ENCODE data around the gene USF1.

The USF1 gene

GRCh38 chr1:161079436-161080110 lies 33.8 kb upstream of the USF1 start:
- no peak overlapping the region for H3K27ac ChIP-seq (ENCODE audit: insufficient read depth, low read depth, low read length, poor library complexity, severe bottlenecking)
- peaks cover 7% of the 10 kb centered on the region for H3K4me1 ChIP-seq (ENCODE audit: control insufficient read depth, insufficient read depth, low read length)
- no peaks in the 10 kb centered on the region for H3K27me3 ChIP-seq (ENCODE audit: control insufficient read depth, insufficient read depth, low read length, poor library complexity, severe bottlenecking)
- H3K4me3 ChIP-seq (ENCODE audit: insufficient read depth, low read depth, low read length) = no peak overlapping the region
- H3K36me3 ChIP-seq (ENCODE audit: control insufficient read depth, insufficient read depth, low read length) = no peaks in the 10 kb centered on the region
- no peaks in the 10 kb centered on the region for H3K9me3 ChIP-seq (ENCODE audit: control insufficient read depth, low read length)
- 92 to 93% methylated on average over 41 of the region's 41 CpGs for WGBS, 2 experiments

DNA sequence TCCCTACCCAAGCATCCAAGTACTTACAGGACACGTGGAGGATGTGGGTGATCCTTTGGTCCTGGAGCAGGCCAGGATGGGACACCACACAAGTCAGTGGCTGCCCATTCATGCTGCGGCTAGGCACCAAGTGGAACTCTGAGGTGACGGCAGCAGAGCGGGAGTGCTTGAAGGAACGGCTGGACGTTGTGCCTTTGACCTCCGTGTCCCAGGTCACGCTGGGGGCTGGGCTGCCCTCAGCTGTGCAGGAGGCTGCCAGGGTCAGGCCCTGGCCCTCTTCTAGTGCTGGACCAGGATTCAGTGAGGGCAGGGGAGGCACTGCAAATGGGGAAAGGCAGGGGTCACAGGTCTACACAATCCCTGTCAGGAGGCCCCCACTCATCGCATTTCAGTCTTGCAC lies 31.6 kb upstream of the USF1 start:
- H3K9me3 ChIP-seq (ENCODE audit: control insufficient read depth, low read length) = no peaks in the 10 kb centered on the region
- 88 to 91% methylated on average over 9 of the region's 9 CpGs for WGBS, 2 experiments
- H3K27ac ChIP-seq (ENCODE audit: insufficient read depth, low read depth, low read length, poor library complexity, severe bottlenecking) = no peak overlapping the region

GRCh38 chr1:161076410-161076809 lies 30.6 kb upstream of the USF1 start:
- H3K4me3 ChIP-seq (ENCODE audit: insufficient read depth, low read depth, low read length) = no peak overlapping the region
- H3K4me1 ChIP-seq (ENCODE audit: control insufficient read depth, insufficient read depth, low read length) = no peaks in the 10 kb centered on the region
- no peaks in the 10 kb centered on the region for H3K36me3 ChIP-seq (ENCODE audit: control insufficient read depth, insufficient read depth, low read length)
- no peaks in the 10 kb centered on the region for H3K9me3 ChIP-seq (ENCODE audit: control insufficient read depth, low read length)
- H3K27ac ChIP-seq (ENCODE audit: insufficient read depth, low read depth, low read length, poor library complexity, severe bottlenecking) = no peak overlapping the region
- H3K27me3 ChIP-seq (ENCODE audit: control insufficient read depth, insufficient read depth, low read length, poor library complexity, severe bottlenecking) = no peaks in the 10 kb centered on the region

More for the DNA sequence above, 31.6 kb upstream of the USF1 start:
- no peak overlapping the region for H3K4me3 ChIP-seq (ENCODE audit: insufficient read depth, low read depth, low read length)
- no peaks in the 10 kb centered on the region for H3K27me3 ChIP-seq (ENCODE audit: control insufficient read depth, insufficient read depth, low read length, poor library complexity, severe bottlenecking)
- no peaks in the 10 kb centered on the region for H3K36me3 ChIP-seq (ENCODE audit: control insufficient read depth, insufficient read depth, low read length)
- H3K4me1 ChIP-seq (ENCODE audit: control insufficient read depth, insufficient read depth, low read length) = no peaks in the 10 kb centered on the region

DNA sequence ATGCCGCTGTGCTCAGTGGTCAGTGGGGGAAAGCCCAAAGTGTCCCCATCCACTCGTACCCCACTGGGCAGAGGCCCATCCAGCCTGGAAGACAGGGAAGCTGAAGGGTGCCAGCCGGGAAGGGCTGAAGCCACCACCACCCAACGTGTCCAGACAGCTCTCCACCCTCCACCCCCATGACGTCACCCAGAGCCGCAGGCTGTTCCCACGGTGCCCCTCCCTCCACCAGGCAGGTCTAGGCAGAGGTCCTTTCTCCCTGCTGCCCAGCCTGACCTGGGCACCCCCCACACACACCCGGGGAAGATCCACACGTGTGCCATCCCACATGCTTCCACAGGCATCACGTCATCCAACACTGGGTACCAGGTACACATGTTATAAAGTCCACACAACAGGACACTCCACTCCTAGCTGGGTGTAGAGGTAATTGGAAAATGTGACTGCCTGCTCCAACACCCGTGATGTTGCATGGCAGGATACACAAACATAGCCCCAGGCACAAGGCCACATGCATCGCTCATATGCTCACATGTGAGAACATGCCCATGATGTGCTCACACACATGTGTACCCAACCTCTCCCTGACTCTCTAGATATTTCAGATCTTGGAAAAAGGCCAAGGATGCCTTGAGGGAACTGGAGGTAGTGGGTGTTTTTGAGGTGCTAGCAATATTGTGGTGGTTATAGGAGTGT lies 29.0 kb upstream of the USF1 start:
- no peak overlapping the region for H3K27ac ChIP-seq (ENCODE audit: insufficient read depth, low read depth, low read length, poor library complexity, severe bottlenecking)
- 91% methylated on average over 12 of the region's 12 CpGs for whole genome bisulfite sequencing, 2 experiments
- H3K36me3 ChIP-seq (ENCODE audit: control insufficient read depth, insufficient read depth, low read length) = no peaks in the 10 kb centered on the region
- no peak overlapping the region for H3K4me3 ChIP-seq (ENCODE audit: insufficient read depth, low read depth, low read length)
- no peaks in the 10 kb centered on the region for H3K4me1 ChIP-seq (ENCODE audit: control insufficient read depth, insufficient read depth, low read length)
- H3K9me3 ChIP-seq (ENCODE audit: control insufficient read depth, low read length) = no peaks in the 10 kb centered on the region
- H3K27me3 ChIP-seq (ENCODE audit: control insufficient read depth, insufficient read depth, low read length, poor library complexity, severe bottlenecking) = no peaks in the 10 kb centered on the region

DNA sequence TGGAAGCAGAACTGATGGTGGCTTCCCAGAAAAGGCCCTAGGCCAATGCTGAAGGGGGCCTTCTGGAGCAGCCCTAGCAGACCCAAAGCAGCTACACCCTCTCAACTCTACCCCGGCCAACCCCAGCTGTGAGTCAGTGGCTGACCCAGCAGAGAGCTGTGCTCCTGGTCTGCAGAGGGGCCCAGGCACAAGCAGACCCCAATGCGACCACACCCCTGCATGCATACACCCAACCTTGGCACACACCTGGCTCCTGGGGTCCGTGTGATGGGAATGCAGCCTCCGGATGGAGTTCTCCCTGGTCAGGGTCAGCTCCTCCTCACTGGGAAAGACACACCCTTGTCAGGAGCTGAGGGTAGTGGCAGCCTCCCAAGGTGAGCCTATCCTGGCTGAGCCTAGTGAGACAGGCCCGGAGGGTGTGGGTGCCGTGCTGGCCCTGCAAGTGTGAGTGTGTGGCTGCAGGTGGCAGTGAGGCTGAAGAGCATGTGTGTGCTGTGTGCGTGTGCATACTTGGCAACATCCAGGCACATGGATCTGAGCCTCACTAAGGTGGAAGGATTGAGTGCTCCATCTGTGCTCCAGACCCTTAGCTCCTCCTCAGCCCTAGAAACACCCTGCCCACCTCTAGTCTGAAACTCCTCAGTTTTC lies 27.8 kb upstream of the USF1 start:
- no peaks in the 10 kb centered on the region for H3K4me1 ChIP-seq (ENCODE audit: control insufficient read depth, insufficient read depth, low read length)
- H3K27ac ChIP-seq (ENCODE audit: insufficient read depth, low read depth, low read length, poor library complexity, severe bottlenecking) = no peak overlapping the region
- no peaks in the 10 kb centered on the region for H3K36me3 ChIP-seq (ENCODE audit: control insufficient read depth, insufficient read depth, low read length)
- H3K9me3 ChIP-seq (ENCODE audit: control insufficient read depth, low read length) = no peaks in the 10 kb centered on the region
- no peaks in the 10 kb centered on the region for H3K27me3 ChIP-seq (ENCODE audit: control insufficient read depth, insufficient read depth, low read length, poor library complexity, severe bottlenecking)
- WGBS, 2 experiments = 80 to 81% methylated on average over 7 of the region's 7 CpGs
- no peak overlapping the region for H3K4me3 ChIP-seq (ENCODE audit: insufficient read depth, low read depth, low read length)

DNA sequence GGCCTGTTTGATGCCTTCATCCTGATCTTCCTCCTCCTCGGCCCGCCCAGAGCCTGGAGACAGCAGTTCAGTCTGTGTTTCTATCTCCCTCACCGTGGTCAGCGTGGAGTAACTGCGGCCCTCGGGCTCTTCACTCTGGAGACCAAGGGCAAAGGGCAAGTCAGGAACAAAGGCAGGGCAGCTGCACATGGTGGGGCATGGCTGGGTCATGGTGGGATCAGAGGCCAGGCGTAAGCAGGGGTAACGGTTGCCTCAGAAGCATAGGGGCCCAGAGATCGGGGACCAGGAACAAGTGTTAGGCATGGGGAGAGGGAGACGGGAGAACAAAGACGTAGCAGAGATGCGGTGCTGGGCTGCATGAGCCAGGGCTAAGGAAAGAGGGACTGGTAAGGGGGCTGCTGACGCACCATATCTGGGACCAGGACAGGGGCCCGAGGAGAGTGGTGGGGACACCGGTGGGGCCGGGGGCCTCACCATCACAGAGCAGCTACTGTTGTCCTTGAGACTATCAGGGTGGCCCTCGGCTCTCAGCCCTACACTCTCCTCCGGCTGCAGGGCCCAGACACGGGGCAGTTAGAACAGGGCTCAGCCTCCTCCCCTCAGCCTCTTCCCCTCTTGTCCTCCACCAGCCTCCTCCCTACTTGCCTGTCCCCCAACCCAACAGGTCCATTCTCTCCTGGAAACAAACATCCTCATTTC lies 27.1 kb upstream of the USF1 start:
- H3K27ac ChIP-seq (ENCODE audit: insufficient read depth, low read depth, low read length, poor library complexity, severe bottlenecking) = no peak overlapping the region
- H3K4me1 ChIP-seq (ENCODE audit: control insufficient read depth, insufficient read depth, low read length) = no peaks in the 10 kb centered on the region
- 89 to 91% methylated on average over 19 of the region's 19 CpGs for WGBS, 2 experiments
- no peaks in the 10 kb centered on the region for H3K9me3 ChIP-seq (ENCODE audit: control insufficient read depth, low read length)
- H3K36me3 ChIP-seq (ENCODE audit: control insufficient read depth, insufficient read depth, low read length) = no peaks in the 10 kb centered on the region
- no peaks in the 10 kb centered on the region for H3K27me3 ChIP-seq (ENCODE audit: control insufficient read depth, insufficient read depth, low read length, poor library complexity, severe bottlenecking)
- H3K4me3 ChIP-seq (ENCODE audit: insufficient read depth, low read depth, low read length) = no peak overlapping the region

DNA sequence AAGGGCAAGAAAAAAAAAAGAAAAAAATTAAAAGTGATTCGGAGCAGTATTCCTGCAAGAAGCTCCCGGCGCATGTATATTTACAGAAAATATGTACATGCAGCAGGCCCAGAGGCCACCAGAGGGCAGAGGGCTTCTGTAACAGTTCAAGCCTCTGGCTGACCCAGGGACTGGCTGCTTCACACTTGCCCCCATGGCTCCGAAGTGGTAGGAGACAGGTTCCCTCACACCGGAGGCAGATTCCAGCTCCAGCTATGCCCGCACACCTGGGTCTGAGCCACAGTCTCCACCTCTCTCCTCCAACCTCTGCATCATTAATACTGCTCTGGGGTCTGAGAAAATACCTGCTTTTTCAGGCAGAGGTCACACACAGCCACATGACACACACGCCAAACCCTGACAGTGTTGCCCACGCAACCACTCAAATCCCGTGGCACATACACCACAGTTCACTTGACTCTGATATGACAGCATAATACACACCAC lies 26.2 kb upstream of the USF1 start:
- no peaks in the 10 kb centered on the region for H3K4me1 ChIP-seq (ENCODE audit: control insufficient read depth, insufficient read depth, low read length)
- H3K9me3 ChIP-seq (ENCODE audit: control insufficient read depth, low read length) = no peaks in the 10 kb centered on the region
- WGBS, 2 experiments = 77 to 81% methylated on average over 9 of the region's 9 CpGs
- no peaks in the 10 kb centered on the region for H3K36me3 ChIP-seq (ENCODE audit: control insufficient read depth, insufficient read depth, low read length)
- H3K27me3 ChIP-seq (ENCODE audit: control insufficient read depth, insufficient read depth, low read length, poor library complexity, severe bottlenecking) = no peaks in the 10 kb centered on the region
- no peak overlapping the region for H3K4me3 ChIP-seq (ENCODE audit: insufficient read depth, low read depth, low read length)
- H3K27ac ChIP-seq (ENCODE audit: insufficient read depth, low read depth, low read length, poor library complexity, severe bottlenecking) = no peak overlapping the region

GRCh38 chr1:161070761-161071160 lies 25.0 kb upstream of the USF1 start:
- WGBS, 2 experiments = 91 to 96% methylated on average over 4 of the region's 4 CpGs
- Histone ChIP-seq H3K4me1 (ENCODE audit: control insufficient read depth, insufficient read depth, low read length) (no peaks in the 10 kb centered on the region), H3K9me3 (ENCODE audit: control insufficient read depth, low read length) (no peaks in the 10 kb centered on the region), H3K36me3 (ENCODE audit: control insufficient read depth, insufficient read depth, low read length) (no peaks in the 10 kb centered on the region), H3K27ac (ENCODE audit: insufficient read depth, low read depth, low read length, poor library complexity, severe bottlenecking) (no peak overlapping the region), H3K27me3 (ENCODE audit: control insufficient read depth, insufficient read depth, low read length, poor library complexity, severe bottlenecking) (no peaks in the 10 kb centered on the region), H3K4me3 (ENCODE audit: insufficient read depth, low read depth, low read length) (no peak overlapping the region)

DNA sequence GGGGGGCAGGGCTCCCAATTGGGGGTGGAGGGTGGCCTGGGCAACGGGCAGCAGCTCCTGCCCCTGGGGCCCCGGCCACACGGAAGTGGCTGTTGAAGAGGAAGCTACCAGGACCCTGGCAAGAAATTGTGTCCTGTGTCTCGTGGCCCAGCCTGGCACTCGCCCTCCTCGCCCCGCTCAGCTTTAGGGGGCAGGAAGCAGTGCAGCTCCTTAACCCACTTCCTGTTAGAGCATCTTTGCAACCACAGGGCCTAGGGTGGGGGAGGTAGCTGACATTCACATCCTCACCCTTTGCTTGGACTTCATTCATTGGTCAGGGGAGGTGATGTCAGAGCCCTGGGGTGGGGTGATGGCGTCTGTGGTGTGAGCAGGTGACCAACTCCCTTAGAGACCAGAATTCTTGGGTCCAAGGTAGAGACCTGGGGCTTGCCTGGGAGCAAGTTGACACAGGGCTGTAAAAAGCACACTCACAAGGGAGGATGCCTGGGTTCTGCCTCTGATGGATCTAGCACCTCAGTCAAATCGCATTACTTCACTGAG lies 24.0 kb upstream of the USF1 start, which contains the start of gene ARHGAP30:
ARHGAP30 (minus strand) TSS at position 161 of the 540 bp plus-strand sequence. CDS start 267 bp downstream, outside the sequence.
- no peaks in the 10 kb centered on the region for H3K4me1 ChIP-seq (ENCODE audit: control insufficient read depth, insufficient read depth, low read length)
- no peaks in the 10 kb centered on the region for H3K36me3 ChIP-seq (ENCODE audit: control insufficient read depth, insufficient read depth, low read length)
- no peaks in the 10 kb centered on the region for H3K27me3 ChIP-seq (ENCODE audit: control insufficient read depth, insufficient read depth, low read length, poor library complexity, severe bottlenecking)
- H3K9me3 ChIP-seq (ENCODE audit: control insufficient read depth, low read length) = no peaks in the 10 kb centered on the region
- WGBS, 2 experiments = 87 to 90% methylated on average over 9 of the region's 9 CpGs
- no peak within 1 kb of the TSS for H3K27ac ChIP-seq (ENCODE audit: insufficient read depth, low read depth, low read length, poor library complexity, severe bottlenecking)
- no peak within 1 kb of the TSS for H3K4me3 ChIP-seq (ENCODE audit: insufficient read depth, low read depth, low read length)
